ENCODE measurements around the gene FN3K.
"Not testable (repeated sequence)": the region's sequence is repeated elsewhere in the genome, so short reads cannot be mapped to it uniquely, and the experiment has no call there.

Gene FN3K

GRCh38 chr17:82754297-82755208 lies 19.1 kb downstream of the FN3K start:
- H3K36me3 ChIP-seq (ENCODE audit: control insufficient read depth in 2 of 2, insufficient read depth in 2 of 2, low read length in 2 of 2) = no peaks in the 10 kb centered on the region
- H3K4me3 ChIP-seq (ENCODE audit: low read length in 2 of 2) = no peak overlapping the region
- no peak overlapping the region for H3K27ac ChIP-seq (ENCODE audit: low read length)
- no peaks in the 10 kb centered on the region for H3K9me3 ChIP-seq (ENCODE audit: control insufficient read depth in 2 of 2, low read length in 2 of 2)
- no peaks in the 10 kb centered on the region for H3K27me3 ChIP-seq (ENCODE audit: control insufficient read depth in 1 of 2, insufficient read depth in 2 of 2, low read length in 2 of 2)
- peaks cover 12% of the 10 kb centered on the region for H3K4me1 ChIP-seq (ENCODE audit: control insufficient read depth, insufficient read depth, low read length)
- H3K9ac ChIP-seq (ENCODE audit: low read length in 2 of 2) = no peak overlapping the region

- no peaks in the 10 kb centered on the region for H3K27me3 ChIP-seq (ENCODE audit: control insufficient read depth in 1 of 2, insufficient read depth in 2 of 2, low read length in 2 of 2)
- H3K9ac ChIP-seq (ENCODE audit: low read length in 2 of 2) = no peak overlapping the region
- H3K27ac ChIP-seq (ENCODE audit: low read length) = no peak overlapping the region
- peaks cover 10% of the 10 kb centered on the region for H3K4me1 ChIP-seq (ENCODE audit: control insufficient read depth, insufficient read depth, low read length)
- no peak overlapping the region for H3K4me3 ChIP-seq (ENCODE audit: low read length in 2 of 2)
- H3K9me3 ChIP-seq (ENCODE audit: control insufficient read depth in 2 of 2, low read length in 2 of 2) = no peaks in the 10 kb centered on the region
- H3K36me3 ChIP-seq (ENCODE audit: control insufficient read depth in 2 of 2, insufficient read depth in 2 of 2, low read length in 2 of 2) = no peaks in the 10 kb centered on the region
Measured at GRCh38 chr17:82756166-82756565, 20.8 kb downstream of the FN3K start.

- Histone ChIP-seq H3K36me3 (ENCODE audit: control insufficient read depth in 2 of 2, insufficient read depth in 2 of 2, low read length in 2 of 2) (peaks cover 22 to 29% of the 10 kb centered on the region in 2 donors), H3K27me3 (ENCODE audit: control insufficient read depth in 1 of 2, insufficient read depth in 2 of 2, low read length in 2 of 2) (no peaks in the 10 kb centered on the region), H3K4me1 (ENCODE audit: control insufficient read depth, insufficient read depth, low read length) (no peaks in the 10 kb centered on the region), H3K27ac (ENCODE audit: low read length) (no peak overlapping the region), H3K4me3 (ENCODE audit: low read length in 2 of 2) (no peak overlapping the region), H3K9me3 (ENCODE audit: control insufficient read depth in 2 of 2, low read length in 2 of 2) (no peaks in the 10 kb centered on the region), H3K9ac (ENCODE audit: low read length in 2 of 2) (no peak overlapping the region)
Measured at GRCh38 chr17:82765371-82765770, 30.0 kb downstream of the FN3K start.

GRCh38 chr17:82767041-82767754 lies 31.8 kb downstream of the FN3K start:
- Histone ChIP-seq H3K4me3 (ENCODE audit: low read length in 2 of 2) (no peak overlapping the region), H3K4me1 (ENCODE audit: control insufficient read depth, insufficient read depth, low read length) (no peaks in the 10 kb centered on the region), H3K27ac (ENCODE audit: low read length) (no peak overlapping the region), H3K36me3 (ENCODE audit: control insufficient read depth in 2 of 2, insufficient read depth in 2 of 2, low read length in 2 of 2) (peaks cover 21 to 31% of the 10 kb centered on the region in 2 donors), H3K9me3 (ENCODE audit: control insufficient read depth in 2 of 2, low read length in 2 of 2) (no peaks in the 10 kb centered on the region), H3K27me3 (ENCODE audit: control insufficient read depth in 1 of 2, insufficient read depth in 2 of 2, low read length in 2 of 2) (no peaks in the 10 kb centered on the region), H3K9ac (ENCODE audit: low read length in 2 of 2) (no peak overlapping the region)

GRCh38 chr17:82769041-82769440 lies 33.6 kb downstream of the FN3K start:
- Histone ChIP-seq H3K9ac (ENCODE audit: low read length in 2 of 2) (no peak overlapping the region), H3K36me3 (ENCODE audit: control insufficient read depth in 2 of 2, insufficient read depth in 2 of 2, low read length in 2 of 2) (peaks cover 28 to 36% of the 10 kb centered on the region in 2 donors)

GRCh38 chr17:82772026-82772425 lies 36.6 kb downstream of the FN3K start:
- no peak overlapping the region for H3K4me3 ChIP-seq (ENCODE audit: low read length in 2 of 2)
- H3K9ac ChIP-seq (ENCODE audit: low read length in 2 of 2) = no peak overlapping the region
- H3K36me3 ChIP-seq (ENCODE audit: control insufficient read depth in 2 of 2, insufficient read depth in 2 of 2, low read length in 2 of 2) = peaks cover 28 to 35% of the 10 kb centered on the region in 2 donors
- no peak overlapping the region for H3K27ac ChIP-seq (ENCODE audit: low read length)
- H3K9me3 ChIP-seq (ENCODE audit: control insufficient read depth in 2 of 2, low read length in 2 of 2) = no peaks in the 10 kb centered on the region
- H3K27me3 ChIP-seq (ENCODE audit: control insufficient read depth in 1 of 2, insufficient read depth in 2 of 2, low read length in 2 of 2) = no peaks in the 10 kb centered on the region
- H3K4me1 ChIP-seq (ENCODE audit: control insufficient read depth, insufficient read depth, low read length) = peaks cover 6% of the 10 kb centered on the region

More at GRCh38 chr17:82769041-82769440, 33.6 kb downstream of the FN3K start:
- Histone ChIP-seq H3K4me1 (ENCODE audit: control insufficient read depth, insufficient read depth, low read length) (no peaks in the 10 kb centered on the region), H3K27me3 (ENCODE audit: control insufficient read depth in 1 of 2, insufficient read depth in 2 of 2, low read length in 2 of 2) (no peaks in the 10 kb centered on the region), H3K9me3 (ENCODE audit: control insufficient read depth in 2 of 2, low read length in 2 of 2) (no peaks in the 10 kb centered on the region), H3K27ac (ENCODE audit: low read length) (no peak overlapping the region), H3K4me3 (ENCODE audit: low read length in 2 of 2) (no peak overlapping the region)

GRCh38 chr17:82774456-82774855 lies 39.0 kb downstream of the FN3K start:
- peak overlapping the region in 1 of 2 donors; percentile 59 for H3K4me3 ChIP-seq (ENCODE audit: low read length in 2 of 2)
- H3K9ac ChIP-seq (ENCODE audit: low read length in 2 of 2) = not testable (repeated sequence)

GRCh38 chr17:82775001-82775823 lies 39.8 kb downstream of the FN3K start:
- no peaks in the 10 kb centered on the region for H3K9me3 ChIP-seq (ENCODE audit: control insufficient read depth in 2 of 2, low read length in 2 of 2)
- H3K36me3 ChIP-seq (ENCODE audit: control insufficient read depth in 2 of 2, insufficient read depth in 2 of 2, low read length in 2 of 2) = peaks cover 10 to 16% of the 10 kb centered on the region in 2 donors
- H3K4me1 ChIP-seq (ENCODE audit: control insufficient read depth, insufficient read depth, low read length) = peaks cover 6% of the 10 kb centered on the region
- no peaks in the 10 kb centered on the region for H3K27me3 ChIP-seq (ENCODE audit: control insufficient read depth in 1 of 2, insufficient read depth in 2 of 2, low read length in 2 of 2)
- H3K27ac ChIP-seq (ENCODE audit: low read length) = no peak overlapping the region
- no peak overlapping the region for H3K9ac ChIP-seq (ENCODE audit: low read length in 2 of 2)
- H3K4me3 ChIP-seq (ENCODE audit: low read length in 2 of 2) = peak overlapping the region in 1 of 2 donors; percentile 59

More at GRCh38 chr17:82774456-82774855, 39.0 kb downstream of the FN3K start:
- not testable (repeated sequence) for H3K27me3 ChIP-seq (ENCODE audit: control insufficient read depth in 1 of 2, insufficient read depth in 2 of 2, low read length in 2 of 2); H3K27ac ChIP-seq (ENCODE audit: low read length); H3K4me1 ChIP-seq (ENCODE audit: control insufficient read depth, insufficient read depth, low read length); H3K9me3 ChIP-seq (ENCODE audit: control insufficient read depth in 2 of 2, low read length in 2 of 2)
- H3K36me3 ChIP-seq (ENCODE audit: control insufficient read depth in 2 of 2, insufficient read depth in 2 of 2, low read length in 2 of 2) = peaks cover 14 to 20% of the 10 kb centered on the region in 2 donors

- Histone ChIP-seq H3K9me3 (ENCODE audit: control insufficient read depth in 2 of 2, low read length in 2 of 2) (no peaks in the 10 kb centered on the region), H3K36me3 (ENCODE audit: control insufficient read depth in 2 of 2, insufficient read depth in 2 of 2, low read length in 2 of 2) (peaks cover 10 to 17% of the 10 kb centered on the region in 2 donors), H3K27me3 (ENCODE audit: control insufficient read depth in 1 of 2, insufficient read depth in 2 of 2, low read length in 2 of 2) (no peaks in the 10 kb centered on the region), H3K4me1 (ENCODE audit: control insufficient read depth, insufficient read depth, low read length) (peaks cover 6% of the 10 kb centered on the region), H3K27ac (ENCODE audit: low read length) (no peak overlapping the region), H3K9ac (ENCODE audit: low read length in 2 of 2) (no peak overlapping the region), H3K4me3 (ENCODE audit: low read length in 2 of 2) (no peak overlapping the region)
Measured at GRCh38 chr17:82776454-82776853, 41.0 kb downstream of the FN3K start.

- H3K9me3 ChIP-seq (ENCODE audit: control insufficient read depth in 2 of 2, low read length in 2 of 2); H3K27ac ChIP-seq (ENCODE audit: low read length); H3K9ac ChIP-seq (ENCODE audit: low read length in 2 of 2); H3K4me3 ChIP-seq (ENCODE audit: low read length in 2 of 2); H3K4me1 ChIP-seq (ENCODE audit: control insufficient read depth, insufficient read depth, low read length); H3K27me3 ChIP-seq (ENCODE audit: control insufficient read depth in 1 of 2, insufficient read depth in 2 of 2, low read length in 2 of 2): not testable (repeated sequence)
- peaks cover under 1 to 15% of the 10 kb centered on the region in 2 donors for H3K36me3 ChIP-seq (ENCODE audit: control insufficient read depth in 2 of 2, insufficient read depth in 2 of 2, low read length in 2 of 2)
Measured at GRCh38 chr17:82777778-82778375, 42.5 kb downstream of the FN3K start.
